ENCODE measurements around the gene TNRC18. TPM values are rescaled to one million over a fixed set of nuclear protein-coding genes. Genes with fewer than 3 reads are reported as not detected.
"Not testable (repeated sequence)": the region's sequence is repeated elsewhere in the genome, so short reads cannot be mapped to it uniquely, and the experiment has no call there.

The TNRC18 gene
- total RNA-seq, 2 donors from 2014 or later, result 84.0 to 90.9 TPM

DNA sequence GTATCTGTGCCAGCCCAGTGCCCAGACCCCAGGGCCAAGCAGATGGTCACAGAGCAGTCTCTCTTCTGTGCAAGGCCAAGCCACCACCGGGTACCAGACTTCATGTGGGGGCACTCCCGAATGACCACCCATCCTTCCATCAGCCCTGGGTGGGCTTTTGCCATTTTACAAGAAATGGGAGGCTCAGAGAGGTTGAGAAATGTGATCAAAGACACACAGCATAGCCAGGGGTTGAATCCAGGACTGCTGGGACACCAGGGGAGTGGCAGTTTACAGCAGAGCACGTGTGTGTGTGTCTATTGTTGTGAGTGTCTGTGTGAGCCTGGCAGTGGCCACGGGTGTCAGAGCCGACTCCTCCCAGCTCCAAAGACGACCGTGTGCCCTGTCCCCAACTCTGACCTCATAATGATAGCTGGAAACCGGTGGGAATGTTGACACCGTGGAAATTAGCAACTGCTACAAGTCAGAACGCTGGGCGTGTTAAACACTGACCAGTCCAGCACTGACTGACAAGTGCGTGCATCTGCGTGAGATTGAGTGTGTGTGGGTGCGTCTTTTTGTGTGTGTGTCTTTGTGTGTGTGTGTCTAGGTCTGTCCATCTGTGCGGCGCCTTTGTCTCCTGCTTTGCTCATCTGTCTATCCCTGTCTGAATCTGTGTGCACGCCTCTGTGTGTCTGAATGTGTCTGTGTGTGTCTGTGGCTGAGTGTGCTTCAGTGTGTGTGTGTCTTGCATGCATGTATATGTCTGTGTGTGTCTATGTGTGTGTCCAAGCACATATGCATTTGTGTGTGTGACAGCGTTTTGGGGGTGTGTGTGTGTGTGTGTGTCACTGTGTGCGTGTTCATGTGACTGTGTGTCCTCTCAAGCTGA, 158.1 kb downstream of the TNRC18 start:
- H3K27ac ChIP-seq, result no peak overlapping the region
- no peak for DNase-seq
- no peaks in the 10 kb centered on the region for H3K36me3 ChIP-seq
- TF ChIP-seq, protein P1, sequence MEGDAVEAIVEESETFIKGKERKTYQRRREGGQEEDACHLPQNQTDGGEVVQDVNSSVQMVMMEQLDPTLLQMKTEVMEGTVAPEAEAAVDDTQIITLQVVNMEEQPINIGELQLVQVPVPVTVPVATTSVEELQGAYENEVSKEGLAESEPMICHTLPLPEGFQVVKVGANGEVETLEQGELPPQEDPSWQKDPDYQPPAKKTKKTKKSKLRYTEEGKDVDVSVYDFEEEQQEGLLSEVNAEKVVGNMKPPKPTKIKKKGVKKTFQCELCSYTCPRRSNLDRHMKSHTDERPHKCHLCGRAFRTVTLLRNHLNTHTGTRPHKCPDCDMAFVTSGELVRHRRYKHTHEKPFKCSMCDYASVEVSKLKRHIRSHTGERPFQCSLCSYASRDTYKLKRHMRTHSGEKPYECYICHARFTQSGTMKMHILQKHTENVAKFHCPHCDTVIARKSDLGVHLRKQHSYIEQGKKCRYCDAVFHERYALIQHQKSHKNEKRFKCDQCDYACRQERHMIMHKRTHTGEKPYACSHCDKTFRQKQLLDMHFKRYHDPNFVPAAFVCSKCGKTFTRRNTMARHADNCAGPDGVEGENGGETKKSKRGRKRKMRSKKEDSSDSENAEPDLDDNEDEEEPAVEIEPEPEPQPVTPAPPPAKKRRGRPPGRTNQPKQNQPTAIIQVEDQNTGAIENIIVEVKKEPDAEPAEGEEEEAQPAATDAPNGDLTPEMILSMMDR (IDR thresholded peaks at IDR 0.05), result no peak
- H3K9ac ChIP-seq (ENCODE audit: low read depth in 2 of 2, low read length in 2 of 2), result no peak overlapping the region
- intact Hi-C loops (cut with DNase I), result no loop called here
- H3K27me3 ChIP-seq, result no peaks in the 10 kb centered on the region
- H3K4me1 ChIP-seq, result no peaks in the 10 kb centered on the region
- H3K9me3 ChIP-seq, result no peaks in the 10 kb centered on the region
- no peak overlapping the region for H3K4me3 ChIP-seq

DNA sequence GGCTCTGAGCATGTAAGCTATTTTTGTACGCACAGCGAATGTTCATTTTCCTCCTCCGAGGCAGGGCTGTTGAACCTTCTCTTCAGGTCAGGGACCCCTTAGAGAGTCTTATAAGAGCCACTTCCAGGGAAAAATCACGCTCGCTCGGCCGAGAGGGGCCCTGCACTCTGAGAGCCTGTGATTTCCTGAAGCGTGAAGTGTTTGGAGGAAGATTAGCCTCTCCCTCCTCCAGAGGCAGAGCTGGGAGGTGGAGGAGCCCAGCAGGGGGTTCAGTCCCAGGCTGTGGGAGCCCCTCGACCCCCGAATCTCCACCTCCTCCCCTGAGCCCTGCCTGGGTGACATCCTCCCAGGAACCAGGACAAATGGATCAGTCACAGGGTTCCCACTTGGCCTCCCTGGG, 160.6 kb downstream of the TNRC18 start:
- H3K9ac ChIP-seq (ENCODE audit: low read depth in 2 of 2, low read length in 2 of 2); H3K4me3 ChIP-seq; intact Hi-C loops (cut with DNase I); H3K27me3 ChIP-seq; DNase-seq; H3K4me1 ChIP-seq; H3K36me3 ChIP-seq; H3K9me3 ChIP-seq; H3K27ac ChIP-seq: not testable (repeated sequence)

DNA sequence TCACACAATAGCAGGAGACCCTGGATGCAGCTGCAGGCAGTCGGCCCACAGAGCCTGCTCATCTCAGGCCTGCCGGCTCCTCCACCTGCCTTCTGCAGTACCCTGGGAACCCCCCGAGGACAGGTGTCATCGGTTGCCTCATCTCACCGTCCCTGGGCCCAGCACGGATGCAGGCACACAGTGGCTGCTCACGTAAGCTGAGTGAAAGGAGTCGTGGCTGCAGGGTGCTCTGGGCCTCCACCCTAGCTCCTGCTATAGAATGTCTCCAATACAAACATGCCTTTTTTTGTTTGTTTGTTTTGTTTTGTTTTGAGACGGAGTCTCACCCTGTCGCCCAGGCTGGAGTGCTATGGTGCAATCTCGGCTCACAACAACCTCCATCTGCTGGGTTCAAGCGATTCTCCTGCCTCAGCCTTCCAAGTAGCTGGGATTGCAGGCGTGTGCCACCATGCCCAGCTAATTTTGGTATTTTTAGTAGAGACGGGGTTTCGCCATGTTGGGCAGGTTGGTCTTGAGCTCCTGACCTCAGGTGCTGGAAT, 163.0 kb downstream of the TNRC18 start:
- intact Hi-C loops (cut with DNase I); H3K4me3 ChIP-seq; H3K36me3 ChIP-seq; DNase-seq; H3K27ac ChIP-seq; H3K27me3 ChIP-seq; H3K9me3 ChIP-seq; H3K4me1 ChIP-seq; H3K9ac ChIP-seq (ENCODE audit: low read depth in 2 of 2, low read length in 2 of 2): not testable (repeated sequence)

Other genes starting within 250 kb of the TNRC18 start
- gene WIPI2, start 233.6 kb downstream of the TNRC18 start, total RNA-seq, result 10 to 100 TPM; 43.7 to 47.4 TPM
- 10 to 100 TPM in 1 of 2 donors, 1 to 10 TPM in 1; 4.6 to 20.7 TPM for gene SLC29A4, start 140.9 kb downstream of the TNRC18 start, total RNA-seq
- gene FBXL18, start 90.0 kb upstream of the TNRC18 start, total RNA-seq, result 10 to 100 TPM in 1 of 2 donors, 1 to 10 TPM in 1; 6.2 to 12.7 TPM
- 1,000 to 10,000 TPM; 4,879 to 5,787 TPM for gene ACTB, start 106.8 kb upstream of the TNRC18 start, total RNA-seq
- 10 to 100 TPM in 1 of 2 donors, 1 to 10 TPM in 1; 9.2 to 11.2 TPM for gene FSCN1, start 169.0 kb upstream of the TNRC18 start, total RNA-seq